H9 (cell line): Measurements from ENCODE around the gene MTG1. TPM values are rescaled to one million over a fixed set of nuclear protein-coding genes. Genes with fewer than 3 reads are reported as not detected.

ENCODE experiments used
- DNase-seq: peaks from one replicate; pipeline ENCODE4 v3.0.0-alpha.2; 2017
- H2AFZ ChIP-seq: one replicate; pipeline ENCODE4 v1.6.1; 2013; ENCODE audit warnings: mild to moderate bottlenecking, low read length, control low read depth, moderate library complexity
- H2AK5ac ChIP-seq: 2 replicates; pipeline ENCODE4 v1.6.1; 2013; ENCODE audit warnings: low read length, control low read depth, mixed read lengths; ENCODE audit not compliant: insufficient read length
- H2BK120ac ChIP-seq: one replicate; pipeline ENCODE4 v1.6.1; 2013; ENCODE audit warnings: low read depth, mild to moderate bottlenecking, low read length, control low read depth, inconsistent platforms; ENCODE audit not compliant: poor library complexity, severe bottlenecking
- H2BK12ac ChIP-seq: 2 replicates; pipeline ENCODE4 v1.6.1; 2013; ENCODE audit warnings: low read length, control low read depth, mixed read lengths, low read depth; ENCODE audit not compliant: insufficient read length
- H2BK15ac ChIP-seq: 2 replicates; pipeline ENCODE4 v1.6.1; 2013; ENCODE audit warnings: low read depth, low read length, control low read depth
- H2BK20ac ChIP-seq: one replicate; pipeline ENCODE4 v1.6.1; 2013; ENCODE audit warnings: low read depth, mild to moderate bottlenecking, low read length, control low read depth, inconsistent platforms; ENCODE audit not compliant: poor library complexity, severe bottlenecking
- H2BK5ac ChIP-seq: 2 replicates; pipeline ENCODE4 v1.6.1; 2013; ENCODE audit warnings: low read length, control low read depth, mixed read lengths; ENCODE audit not compliant: insufficient read length
- H3K14ac ChIP-seq: 2 replicates; pipeline ENCODE4 v1.6.1; 2013; ENCODE audit warnings: low read length, control low read depth; ENCODE audit not compliant: insufficient read depth
- H3K18ac ChIP-seq: 2 replicates; pipeline ENCODE4 v1.6.1; 2013; ENCODE audit warnings: low read depth, mild to moderate bottlenecking, mixed read lengths, low read length, control low read depth; ENCODE audit not compliant: insufficient read length
- H3K23ac ChIP-seq: 2 replicates; pipeline ENCODE4 v1.6.1; 2013; ENCODE audit warnings: low read length, control low read depth, mixed read lengths, low read depth; ENCODE audit not compliant: insufficient read length
- H3K23me2 ChIP-seq: 2 replicates; pipeline ENCODE4 v1.6.1; 2013; ENCODE audit warnings: low read depth, mild to moderate bottlenecking, mixed read lengths, low read length, control low read depth; ENCODE audit not compliant: insufficient read length, poor library complexity, severe bottlenecking
- H3K27ac ChIP-seq: 2 replicates; pipeline ENCODE4 v1.5.1; 2013; ENCODE audit warnings: low read length, control low read depth, mixed read lengths, low read depth; ENCODE audit not compliant: insufficient read length
- H3K27me3 ChIP-seq: 2 replicates; pipeline ENCODE4 v1.6.1; 2013; ENCODE audit warnings: low read length, control low read depth, inconsistent platforms; ENCODE audit not compliant: insufficient read depth
- H3K4ac ChIP-seq: 2 replicates; pipeline ENCODE4 v1.6.1; 2013; ENCODE audit warnings: low read depth, mild to moderate bottlenecking, control low read depth, inconsistent platforms, low read length, moderate library complexity
- H3K4me1 ChIP-seq: 2 replicates; pipeline ENCODE4 v1.6.1; 2013; ENCODE audit warnings: low read length, control low read depth, inconsistent platforms; ENCODE audit not compliant: insufficient read depth
- H3K4me2 ChIP-seq: 2 replicates; pipeline ENCODE4 v1.6.1; 2013; ENCODE audit warnings: low read length, control low read depth, mixed read lengths; ENCODE audit not compliant: insufficient read length, insufficient read depth
- H3K56ac ChIP-seq: 2 replicates; pipeline ENCODE4 v1.6.1; 2013; ENCODE audit warnings: low read depth, mild to moderate bottlenecking, mixed read lengths, low read length, control low read depth; ENCODE audit not compliant: insufficient read length
- H3K79me1 ChIP-seq: 2 replicates; pipeline ENCODE4 v1.6.1; 2013; ENCODE audit warnings: low read depth, mild to moderate bottlenecking, moderate library complexity, low read length, control low read depth, inconsistent platforms; ENCODE audit not compliant: insufficient read depth, poor library complexity, severe bottlenecking
- H3K79me2 ChIP-seq: 2 replicates; pipeline ENCODE4 v1.6.1; 2013; ENCODE audit warnings: low read length, control low read depth, inconsistent platforms; ENCODE audit not compliant: insufficient read depth
- H3K9ac ChIP-seq: 2 replicates; pipeline ENCODE4 v1.6.1; 2013; ENCODE audit warnings: low read length, control low read depth, mixed read lengths; ENCODE audit not compliant: insufficient read length; ENCODE audit errors: extremely low read depth
- H3K9me3 ChIP-seq: one replicate; pipeline ENCODE4 v1.6.1; 2013; ENCODE audit warnings: low read depth, low read length, inconsistent platforms; ENCODE audit not compliant: control insufficient read depth
- H3T11ph ChIP-seq: one replicate; pipeline ENCODE4 v1.6.1; 2013; ENCODE audit warnings: mild to moderate bottlenecking, low read length, control low read depth, inconsistent platforms
- H4K20me1 ChIP-seq: one replicate; pipeline ENCODE4 v1.6.1; 2013; ENCODE audit not compliant: control insufficient read depth, insufficient read length, insufficient read depth
- H4K5ac ChIP-seq: 2 replicates; pipeline ENCODE4 v1.6.1; 2013; ENCODE audit warnings: low read depth, mild to moderate bottlenecking, mixed read lengths, low read length, control low read depth; ENCODE audit not compliant: insufficient read length
- H4K8ac ChIP-seq: replicated peaks from 2 replicates; pipeline ENCODE4 v1.6.1; 2013; ENCODE audit warnings: low read length, control low read depth, mixed read lengths, low read depth; ENCODE audit not compliant: insufficient read length
- H4K91ac ChIP-seq: 2 replicates; pipeline ENCODE4 v1.6.1; 2013; ENCODE audit warnings: low read depth, mild to moderate bottlenecking, moderate library complexity, mixed read lengths, low read length, control low read depth; ENCODE audit not compliant: insufficient read length
- H3K27ac Mint-ChIP-seq, 3 experiments: 2 replicates in 2 of 3; 3 replicates in 1 of 3; pipeline ENCODE4 v1.8.0; 2020 to 2021; ENCODE audit warnings: mixed read lengths in 3 of 3, mild to moderate bottlenecking in 1 of 3, moderate library complexity in 1 of 3
- H3K27me3 Mint-ChIP-seq: 2 replicates; pipeline ENCODE4 v1.8.0; 2021; ENCODE audit warnings: low read depth, mild to moderate bottlenecking, moderate library complexity, mixed read lengths
- H3K36me3 Mint-ChIP-seq, 3 experiments: 2 replicates in 2 of 3; 3 replicates in 1 of 3; pipeline ENCODE4 v1.8.0; 2020 to 2021; ENCODE audit warnings: low read depth in 3 of 3, mixed read lengths in 3 of 3; ENCODE audit not compliant: insufficient read depth in 1 of 3
- H3K4me1 Mint-ChIP-seq, 2 experiments: 2 replicates each; pipeline ENCODE4 v1.8.0; 2020; ENCODE audit warnings: mixed read lengths in 2 of 2
- H3K4me3 Mint-ChIP-seq, 2 experiments: 2 replicates in 1 of 2; 3 replicates in 1 of 2; pipeline ENCODE4 v1.8.0; 2020 to 2021; ENCODE audit warnings: mild to moderate bottlenecking in 2 of 2, mixed read lengths in 2 of 2, moderate library complexity in 1 of 2
- H3K9me3 Mint-ChIP-seq, 2 experiments: 2 replicates in 1 of 2; 3 replicates in 1 of 2; pipeline ENCODE4 v1.8.0; 2020; ENCODE audit warnings: mild to moderate bottlenecking in 2 of 2, mixed read lengths in 2 of 2, moderate library complexity in 1 of 2
- WGBS: extraction: QIAGEN DNeasy Blood & Tissue Kit; methylation state at CpG from one replicate; pipeline ENCODE4 v1.1.7; 2013; ENCODE audit warnings: missing lambda C conversion rate, low lambda C conversion rate, mixed read lengths; ENCODE audit not compliant: insufficient read length; ENCODE audit errors: extremely low coverage; 5-methylcytosine and 5-hydroxymethylcytosine counted together
- total RNA-seq: library from RNA; stranded (reverse); gene quantifications from 2 replicates; pipeline ENCODE4 v1.2.1, GENCODE V29; 2021
- TF ChIP-seq, protein P1 (sequence below): fragments of 200-600 bp; sonication (generic); conservative IDR thresholded peaks from 3 replicates; pipeline ENCODE4 v1.8.0; 2021; ENCODE audit warnings: antibody characterized with exemption, mild to moderate bottlenecking

MTG1 gene
- total RNA-seq, 1 experiment from 2014 or later: 65.3 TPM

DNA sequence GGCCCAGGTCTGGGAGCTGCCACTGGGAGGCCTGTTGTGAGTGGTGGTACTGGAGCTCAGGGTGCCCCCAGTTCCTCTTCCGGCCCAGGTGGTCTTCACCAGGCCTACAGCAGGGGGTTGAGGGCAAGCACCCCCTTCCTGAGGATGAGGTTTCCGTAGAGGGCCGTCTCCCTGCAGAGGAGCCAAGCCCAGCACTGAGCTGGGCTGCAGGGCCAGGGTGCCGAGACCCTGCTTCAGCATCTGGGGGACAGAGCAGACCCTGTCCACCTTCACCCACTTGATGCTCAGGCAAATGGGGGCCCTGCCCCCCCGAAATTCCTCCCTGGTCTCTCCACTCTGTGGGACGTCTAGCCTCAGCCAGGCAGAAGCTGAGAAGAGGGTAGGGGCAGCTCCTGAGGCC, 38.7 kb upstream of the MTG1 start:
- no peak overlapping the region for H3T11ph ChIP-seq
- DNase-seq: no peak
- no peaks in the 10 kb centered on the region for H4K20me1 ChIP-seq
- H3K79me1 ChIP-seq: no peaks in the 10 kb centered on the region
- H3K14ac ChIP-seq: no peak overlapping the region
- H3K4me2 ChIP-seq: no peak overlapping the region
- H2AK5ac ChIP-seq: no peak overlapping the region
- TF ChIP-seq, protein P1, sequence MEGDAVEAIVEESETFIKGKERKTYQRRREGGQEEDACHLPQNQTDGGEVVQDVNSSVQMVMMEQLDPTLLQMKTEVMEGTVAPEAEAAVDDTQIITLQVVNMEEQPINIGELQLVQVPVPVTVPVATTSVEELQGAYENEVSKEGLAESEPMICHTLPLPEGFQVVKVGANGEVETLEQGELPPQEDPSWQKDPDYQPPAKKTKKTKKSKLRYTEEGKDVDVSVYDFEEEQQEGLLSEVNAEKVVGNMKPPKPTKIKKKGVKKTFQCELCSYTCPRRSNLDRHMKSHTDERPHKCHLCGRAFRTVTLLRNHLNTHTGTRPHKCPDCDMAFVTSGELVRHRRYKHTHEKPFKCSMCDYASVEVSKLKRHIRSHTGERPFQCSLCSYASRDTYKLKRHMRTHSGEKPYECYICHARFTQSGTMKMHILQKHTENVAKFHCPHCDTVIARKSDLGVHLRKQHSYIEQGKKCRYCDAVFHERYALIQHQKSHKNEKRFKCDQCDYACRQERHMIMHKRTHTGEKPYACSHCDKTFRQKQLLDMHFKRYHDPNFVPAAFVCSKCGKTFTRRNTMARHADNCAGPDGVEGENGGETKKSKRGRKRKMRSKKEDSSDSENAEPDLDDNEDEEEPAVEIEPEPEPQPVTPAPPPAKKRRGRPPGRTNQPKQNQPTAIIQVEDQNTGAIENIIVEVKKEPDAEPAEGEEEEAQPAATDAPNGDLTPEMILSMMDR: no peak
- H2BK12ac ChIP-seq: no peak overlapping the region
- H4K5ac ChIP-seq: no peak overlapping the region
- no peak overlapping the region for H3K27ac ChIP-seq
- H3K4me1 Mint-ChIP-seq: peaks cover 2 to 8% of the 10 kb centered on the region in 2 experiments; a peak in 2 of 4 replicates
- no peaks in the 10 kb centered on the region for H3K9me3 ChIP-seq
- no peak overlapping the region for H3K4me3 Mint-ChIP-seq
- peaks cover 16% of the 10 kb centered on the region for H3K27me3 Mint-ChIP-seq
- H3K9me3 Mint-ChIP-seq: no peaks in the 10 kb centered on the region
- no peak overlapping the region for H4K91ac ChIP-seq
- H3K4ac ChIP-seq: no peak overlapping the region
- no peak overlapping the region for H3K23ac ChIP-seq
- H3K23me2 ChIP-seq: no peaks in the 10 kb centered on the region
- WGBS: no CpG with 5 or more reads among the region's 6 CpGs
- no peak overlapping the region for H2AFZ ChIP-seq
- no peak overlapping the region for H3K18ac ChIP-seq
- H3K79me2 ChIP-seq: no peaks in the 10 kb centered on the region
- no peak overlapping the region for H3K9ac ChIP-seq
- no peaks in the 10 kb centered on the region for H3K4me1 ChIP-seq
- no peak overlapping the region for H2BK20ac ChIP-seq
- H3K27me3 ChIP-seq: no peaks in the 10 kb centered on the region; the same call in 1 of the 2 replicates
- H3K56ac ChIP-seq: no peak overlapping the region
- no peak overlapping the region for H3K27ac Mint-ChIP-seq
- peaks cover 0 to 3% (median 3%) of the 10 kb centered on the region in 3 experiments; a peak in 1 of 7 replicates for H3K36me3 Mint-ChIP-seq
- H2BK5ac ChIP-seq: no peak overlapping the region
- no peak overlapping the region for H2BK120ac ChIP-seq
- no peak overlapping the region for H2BK15ac ChIP-seq
- H4K8ac ChIP-seq: no peak overlapping the region
